ENCODE results near the gene MAP1LC3B. TPM values are rescaled to one million over a fixed set of nuclear protein-coding genes. Genes with fewer than 3 reads are reported as not detected.

The MAP1LC3B gene
- total and polyA plus RNA-seq, 12 donors, result 43.3 to 116 (median 66.2) TPM

- no peaks in the 10 kb centered on the region for H3K9me3 ChIP-seq (replicated peaks in 1 of 3)
- H3K36me3 ChIP-seq (replicated peaks in 1 of 2), result peaks cover 0 to 24% of the 10 kb centered on the region in 2 donors
- H3K27me3 ChIP-seq, result no peaks in the 10 kb centered on the region
- 88 to 93% (median 91%) methylated on average over 4 of the region's 4 CpGs for WGBS, 4 donors
- DNase-seq, result no peak
- no peak overlapping the region for H3K4me3 ChIP-seq
- intact Hi-C loops (cut with DNase I), result no loop called here
- TF ChIP-seq CTCF (IDR thresholded peaks at IDR 0.05), result no peak
- TF ChIP-seq POLR2A (IDR thresholded peaks at IDR 0.05), result no peak
- no peak overlapping the region for H3K27ac ChIP-seq
- peaks cover 3 to 8% of the 10 kb centered on the region in 2 donors for H3K4me1 ChIP-seq (replicated peaks in 1 of 2)
Observed at GRCh38 chr16:87442581-87442966, 50.4 kb downstream of the MAP1LC3B start.

GRCh38 chr16:87443016-87443415, 50.9 kb downstream of the MAP1LC3B start:
- Histone ChIP-seq H3K4me3 (no peak overlapping the region), H3K36me3 (replicated peaks in 1 of 2) (peaks cover 0 to 28% of the 10 kb centered on the region in 2 donors), H3K4me1 (replicated peaks in 1 of 2) (peaks cover 3 to 8% of the 10 kb centered on the region in 2 donors), H3K9me3 (replicated peaks in 1 of 3) (no peaks in the 10 kb centered on the region), H3K27ac (no peak overlapping the region), H3K27me3 (no peaks in the 10 kb centered on the region)
- TF ChIP-seq CTCF (IDR thresholded peaks at IDR 0.05), result no peak
- no peak for TF ChIP-seq POLR2A (IDR thresholded peaks at IDR 0.05)
- 95 to 97% (median 96%) methylated on average over 8 of the region's 8 CpGs for WGBS, 4 donors
- DNase-seq, result no peak
- intact Hi-C loops (cut with DNase I), result no loop called here

GRCh38 chr16:87443964-87444363, 51.8 kb downstream of the MAP1LC3B start:
- no peak overlapping the region for H3K27ac ChIP-seq
- H3K27me3 ChIP-seq, result no peaks in the 10 kb centered on the region
- H3K4me1 ChIP-seq (replicated peaks in 1 of 2), result peaks cover under 1 to 8% of the 10 kb centered on the region in 2 donors
- H3K9me3 ChIP-seq (replicated peaks in 1 of 3), result no peaks in the 10 kb centered on the region
- WGBS, 4 donors, result 91 to 97% (median 95%) methylated on average over 3 of the region's 3 CpGs
- no peak for DNase-seq
- no peak for TF ChIP-seq CTCF (IDR thresholded peaks at IDR 0.05)
- TF ChIP-seq POLR2A (IDR thresholded peaks at IDR 0.05), result no peak
- peaks cover 0 to 35% of the 10 kb centered on the region in 2 donors for H3K36me3 ChIP-seq (replicated peaks in 1 of 2)
- H3K4me3 ChIP-seq, result no peak overlapping the region
- intact Hi-C loops (cut with DNase I), result no loop called here

- DNase-seq, result no peak
- Histone ChIP-seq H3K9me3 (replicated peaks in 1 of 3) (no peaks in the 10 kb centered on the region), H3K4me1 (replicated peaks in 1 of 2) (no peaks in the 10 kb centered on the region), H3K4me3 (no peak overlapping the region), H3K27me3 (no peaks in the 10 kb centered on the region), H3K27ac (no peak overlapping the region), H3K36me3 (replicated peaks in 1 of 2) (peaks cover 0 to 41% of the 10 kb centered on the region in 2 donors)
- intact Hi-C loops (cut with DNase I), result no loop called here
- TF ChIP-seq CTCF (IDR thresholded peaks at IDR 0.05) (no peak), POLR2A (IDR thresholded peaks at IDR 0.05) (no peak)
- 90 to 96% (median 93%) methylated on average over 7 of the region's 7 CpGs for WGBS, 4 donors
Observed at GRCh38 chr16:87445486-87445885, 53.4 kb downstream of the MAP1LC3B start.
